ENCODE results near the gene CCDC157.

GRCh38 chr22:30336752-30337460 is 19.9 kb upstream of the CCDC157 start:
- TF ChIP-seq POLR2AphosphoS5 (IDR thresholded peaks at IDR 0.05; ENCODE audit: low read depth, low read length): no peak
- no peak for TF ChIP-seq TAF1 (IDR thresholded peaks at IDR 0.05; ENCODE audit: borderline replicate concordance, insufficient read depth, low read length)
- TF ChIP-seq FOXP2 (optimal IDR thresholded peaks at IDR 0.05; ENCODE audit: borderline replicate concordance, extremely low read depth, extremely low read length, insufficient read depth): no peak
- no peak for TF ChIP-seq SIN3A (IDR thresholded peaks at IDR 0.05; ENCODE audit: borderline replicate concordance, insufficient read depth, low read length)
- no peak for TF ChIP-seq REST (IDR thresholded peaks at IDR 0.05; ENCODE audit: insufficient read depth in 1 of 2, low read depth in 2 of 2, low read length in 2 of 2)

Data from PFSK-1 (cell line).